Right atrium auricular region (tissue), 2 donors: ENCODE results near the gene GPR4. TPM values are rescaled to one million over a fixed set of nuclear protein-coding genes. Genes with fewer than 3 reads are reported as not detected.

Source experiments
- microRNA counts, 2 donors: library from miRNA; unstranded; fragments of <30 nt; microRNA quantifications; one replicate each; lab custom pipeline; 2016 to 2017
- microRNA-seq, 2 donors: library from miRNA; unstranded; fragments of <30 nt; microRNA quantifications; one replicate each; pipeline ENCODE4, GENCODE V29; 2016 to 2017; ENCODE audit warnings: borderline number of aligned reads in 2 of 2, borderline replicate concordance in 1 of 2
- total RNA-seq, 2 donors: library from RNA; depleted of rRNA; stranded (reverse); fragments of >200 nt; gene quantifications; one replicate each; pipeline ENCODE4 v1.1.0, GENCODE V29; 2016

GPR4 gene
- total RNA-seq, 2 donors from 2014 or later, result 6.2 to 12.1 TPM

MicroRNA genes within 50 kb of the gene (microRNA counts, 767-probe panel; counts per million panel counts)
- microRNA hsa-miR-330-3p (lab: Ali Mortazavi, UCI), result 0 to 1,837 counts per million in 2 donors
- 0 to 31.0 counts per million in 2 donors for microRNA hsa-miR-330-5p (lab: Ali Mortazavi, UCI)

Small RNAs within 50 kb of the gene (microRNA-seq; reads per million reads assigned to microRNA genes)
- 104 to 134 reads per million in 2 donors for gene MIR330

Other genes starting within 250 kb of the GPR4 start
- gene ERCC2, start 231.6 kb downstream of the GPR4 start, total RNA-seq, result 10 to 100 TPM in 1 of 2 donors, 1 to 10 TPM in 1; 8.6 to 11.2 TPM
- gene PPP1R13L, start 197.1 kb downstream of the GPR4 start, total RNA-seq, result 100 to 1,000 TPM; 112 to 230 TPM
- 1 to 10 TPM; 5.5 to 5.6 TPM for gene POLR1G, start 195.6 kb downstream of the GPR4 start, total RNA-seq
- gene ERCC1, start 178.3 kb downstream of the GPR4 start, total RNA-seq, result 100 to 1,000 TPM; 110 to 126 TPM
- 10 to 100 TPM; 17.8 to 19.7 TPM for gene FOSB, start 134.2 kb downstream of the GPR4 start, total RNA-seq
- gene RTN2, start 105.2 kb downstream of the GPR4 start, total RNA-seq, result 10 to 100 TPM; 22.8 to 24.0 TPM
- 1 to 10 TPM in 1 of 2 donors, not detected in 1; 1.8 TPM for gene PPM1N, start 103.8 kb downstream of the GPR4 start, total RNA-seq
- 10 to 100 TPM; 61.4 to 61.7 TPM for gene VASP, start 94.7 kb downstream of the GPR4 start, total RNA-seq
- 10 to 100 TPM; 15.8 to 33.5 TPM for gene OPA3, start 17.4 kb downstream of the GPR4 start, total RNA-seq
- 10 to 100 TPM; 18.7 to 22.5 TPM for gene EML2, start 37.2 kb upstream of the GPR4 start, total RNA-seq
- 1 to 10 TPM; 2.7 to 3.1 TPM for gene GIPR, start 66.0 kb upstream of the GPR4 start, total RNA-seq
- gene SNRPD2, start 89.7 kb upstream of the GPR4 start, total RNA-seq, result 100 to 1,000 TPM; 158 to 201 TPM
- gene QPCTL, start 90.5 kb upstream of the GPR4 start, total RNA-seq, result 1 to 10 TPM; 2.4 to 3.0 TPM
- gene FBXO46, start 128.7 kb upstream of the GPR4 start, total RNA-seq, result 10 to 100 TPM; 11.6 to 12.1 TPM
- gene MEIOSIN, start 131.2 kb upstream of the GPR4 start, total RNA-seq, result under 1 TPM; 0.78 to 0.90 TPM
- 10 to 100 TPM in 1 of 2 donors, 1 to 10 TPM in 1; 9.3 to 18.6 TPM for gene SIX5, start 167.0 kb upstream of the GPR4 start, total RNA-seq
- gene DMPK, start 180.3 kb upstream of the GPR4 start, total RNA-seq, result 100 to 1,000 TPM; 107 to 214 TPM
- gene DMWD, start 190.6 kb upstream of the GPR4 start, total RNA-seq, result 10 to 100 TPM; 41.5 to 55.9 TPM
- not detected for gene RSPH6A, start 213.1 kb upstream of the GPR4 start, total RNA-seq